HepG2 (cell line): Measurements from ENCODE around the gene DCK. TPM values are rescaled to one million over a fixed set of nuclear protein-coding genes. Genes with fewer than 3 reads are reported as not detected.

Experiments
- ARID3A ChIP-seq: IDR thresholded peaks from 2 replicates; pipeline ENCODE4 v1.6.1; 2012; ENCODE audit warnings: low read depth, low read length, improper control_type of control experiment
- FOXK1 ChIP-seq: sonication (generic); formaldehyde crosslinking; IDR thresholded peaks from 2 replicates; pipeline ENCODE4 v1.4.0; 2020; ENCODE audit warnings: low read depth, missing genetic modification reagents, borderline replicate concordance
- GABPA ChIP-seq, 2 experiments: IDR thresholded peaks; 2 replicates each; pipeline ENCODE4 v1.6.1; 2011 to 2016; ENCODE audit warnings: low read depth in 2 of 2, low read length in 1 of 2, missing biosample characterization in 1 of 2, missing genetic modification characterization in 1 of 2
- GATAD2A ChIP-seq: IDR thresholded peaks from 2 replicates; pipeline ENCODE4 v1.6.1; 2016
- GFI1 ChIP-seq: sonication (generic); formaldehyde crosslinking; IDR thresholded peaks from 2 replicates; pipeline ENCODE4 v1.5.0; 2020; ENCODE audit warnings: missing genetic modification reagents, mild to moderate bottlenecking, borderline replicate concordance
- HDAC1 ChIP-seq: sonication (generic); formaldehyde crosslinking; IDR thresholded peaks from 2 replicates; pipeline ENCODE4 v1.5.1; 2020; ENCODE audit warnings: mild to moderate bottlenecking, missing genetic modification reagents
- HDAC2 ChIP-seq: sonication (generic); formaldehyde crosslinking; IDR thresholded peaks from 2 replicates; pipeline ENCODE4 v1.4.0; 2020; ENCODE audit warnings: missing genetic modification reagents
- HMG20B ChIP-seq: conservative IDR thresholded peaks from 2 replicates; pipeline ENCODE4 v1.6.1; 2016; ENCODE audit warnings: missing genetic modification reagents, missing compliant biosample characterization
- KLF6 ChIP-seq: IDR thresholded peaks from 2 replicates; pipeline ENCODE4 v1.8.0; 2016; ENCODE audit warnings: missing biosample characterization, missing genetic modification reagents
- MTA3 ChIP-seq: sonication (generic); formaldehyde crosslinking; IDR thresholded peaks from 2 replicates; pipeline ENCODE4 v1.4.0; 2020; ENCODE audit warnings: missing genetic modification reagents
- NFE2 ChIP-seq: sonication (generic); formaldehyde crosslinking; IDR thresholded peaks from 2 replicates; pipeline ENCODE4 v1.4.0; 2020; ENCODE audit warnings: missing genetic modification reagents
- NFE2L2 ChIP-seq: fragments of 150-350 bp; IDR thresholded peaks from 2 replicates; pipeline ENCODE4 v1.6.1; 2014; ENCODE audit warnings: low read length
- RCOR2 ChIP-seq: IDR thresholded peaks from 2 replicates; pipeline ENCODE4 v1.6.1; 2016; ENCODE audit warnings: missing biosample characterization, missing genetic modification reagents
- TARDBP ChIP-seq: sonication (generic); formaldehyde crosslinking; IDR thresholded peaks from 2 replicates; pipeline ENCODE4 v1.8.0; 2022; ENCODE audit warnings: mild to moderate bottlenecking, missing genetic modification reagents
- ZBTB20 ChIP-seq: sonication (generic); formaldehyde crosslinking; IDR thresholded peaks from 2 replicates; pipeline ENCODE4 v1.8.1; 2023; ENCODE audit warnings: missing genetic modification reagents, low read depth, mild to moderate bottlenecking, borderline replicate concordance
- ZFP41 ChIP-seq: sonication (generic); formaldehyde crosslinking; IDR thresholded peaks from 2 replicates; pipeline ENCODE4 v1.4.0; 2020; ENCODE audit warnings: mild to moderate bottlenecking, missing genetic modification reagents, borderline replicate concordance
- ZNF333 ChIP-seq: sonication (generic); formaldehyde crosslinking; IDR thresholded peaks from 2 replicates; pipeline ENCODE4 v1.4.0; 2020; ENCODE audit warnings: mild to moderate bottlenecking, missing genetic modification reagents, borderline replicate concordance
- ZNF562 ChIP-seq: sonication (generic); formaldehyde crosslinking; IDR thresholded peaks from 2 replicates; pipeline ENCODE4 v1.8.0; 2022; ENCODE audit warnings: missing genetic modification reagents, borderline replicate concordance
- ZNF792 ChIP-seq: IDR thresholded peaks from 2 replicates; pipeline ENCODE4 v1.6.1; 2016
- polyA plus RNA-seq, 8 experiments: library from polyadenylated mRNA; depleted of rRNA in 3 of 8; stranded (reverse) in 7 of 8; unstranded in 1 of 8; fragments of >200 nt; fragmentation: Illumina TruSeq in 4 of 8; extraction: Trizol in 4 of 8; gene quantifications; 2 replicates each; pipeline versions ENCODE4 v1.2.1 to v1.2.3, GENCODE V29; 2011 to 2016; ENCODE audit warnings: low read depth in 4 of 8, missing spikeins in 1 of 8, mixed read lengths in 1 of 8; ENCODE audit not compliant: insufficient read depth in 1 of 8
- total RNA-seq, 5 experiments: library from RNA; depleted of rRNA; stranded (reverse); fragments of >200 nt; fragmentation: Illumina TruSeq; extraction: Trizol; gene quantifications; 2 replicates each; pipeline ENCODE4 v1.2.3, GENCODE V29; 2016; ENCODE audit warnings: low read depth in 1 of 5
- TF ChIP-seq, protein P1 (sequence below): sonication (generic); formaldehyde crosslinking; IDR thresholded peaks from 2 replicates; pipeline ENCODE4 v1.5.1; 2020; ENCODE audit warnings: mild to moderate bottlenecking, missing genetic modification reagents, borderline replicate concordance
- TF ChIP-seq, protein P2 (sequence below), 2 experiments: fragments of 450-650 bp in 1 of 2; sonication (generic) in 1 of 2; formaldehyde crosslinking; IDR thresholded peaks; 2 replicates each; pipeline versions ENCODE4 v1.5.0 to v1.8.0; 2020 to 2022; ENCODE audit warnings: mild to moderate bottlenecking in 1 of 2, missing genetic modification reagents in 1 of 2

The DCK gene
- total and polyA plus RNA-seq, 2 of the 13 experiments (the other 11 are each of a cell fraction or from before 2014, with no cell fraction given), result 5.7 to 21.8 TPM

DNA sequence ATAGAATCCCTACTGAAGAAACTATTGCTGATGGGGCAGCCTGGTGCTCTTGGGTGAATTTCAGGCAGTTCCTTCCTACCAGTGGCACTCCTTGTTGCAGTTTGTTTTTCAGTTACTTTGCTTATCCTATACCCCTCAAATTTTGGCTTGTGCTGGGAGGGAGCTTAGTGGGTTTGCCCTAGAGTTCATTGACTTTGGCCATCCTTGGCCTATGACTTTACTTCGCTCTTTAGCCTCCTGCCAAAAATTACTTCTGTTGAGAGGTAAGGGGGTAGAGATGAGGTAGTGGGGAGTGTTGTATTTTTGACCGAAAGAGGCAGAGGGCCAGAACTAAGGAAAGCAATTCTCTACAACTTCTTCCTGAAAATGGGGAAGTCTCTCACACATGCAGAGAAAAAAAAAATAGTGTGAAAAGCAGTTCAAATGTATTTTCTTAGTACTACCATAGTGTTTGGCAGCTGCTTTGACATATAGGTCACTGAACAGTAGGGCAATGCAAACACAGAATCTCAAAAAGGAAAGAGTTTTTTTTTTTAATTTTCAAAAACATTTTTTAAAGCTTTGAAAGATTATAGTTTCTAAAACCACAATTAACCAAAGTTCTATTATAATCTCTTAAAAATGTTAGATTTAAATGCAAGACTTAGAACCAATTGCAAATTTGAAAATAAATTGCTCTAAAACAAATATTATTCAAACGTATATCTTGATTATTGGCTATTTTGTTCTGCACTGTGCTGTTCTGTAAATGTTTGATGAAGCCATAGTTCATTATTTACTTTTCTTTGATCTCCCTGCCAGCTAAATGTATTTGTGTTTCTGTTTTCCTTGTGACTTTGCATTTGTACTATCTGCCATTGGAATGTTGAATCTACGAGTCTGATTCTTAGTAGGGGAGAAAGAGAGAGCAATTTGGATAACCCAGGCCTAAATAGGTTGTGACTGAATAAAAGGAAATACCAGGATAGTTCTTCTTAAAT lies 73.6 kb downstream of the DCK start (continued):
- TF ChIP-seq, protein P1, sequence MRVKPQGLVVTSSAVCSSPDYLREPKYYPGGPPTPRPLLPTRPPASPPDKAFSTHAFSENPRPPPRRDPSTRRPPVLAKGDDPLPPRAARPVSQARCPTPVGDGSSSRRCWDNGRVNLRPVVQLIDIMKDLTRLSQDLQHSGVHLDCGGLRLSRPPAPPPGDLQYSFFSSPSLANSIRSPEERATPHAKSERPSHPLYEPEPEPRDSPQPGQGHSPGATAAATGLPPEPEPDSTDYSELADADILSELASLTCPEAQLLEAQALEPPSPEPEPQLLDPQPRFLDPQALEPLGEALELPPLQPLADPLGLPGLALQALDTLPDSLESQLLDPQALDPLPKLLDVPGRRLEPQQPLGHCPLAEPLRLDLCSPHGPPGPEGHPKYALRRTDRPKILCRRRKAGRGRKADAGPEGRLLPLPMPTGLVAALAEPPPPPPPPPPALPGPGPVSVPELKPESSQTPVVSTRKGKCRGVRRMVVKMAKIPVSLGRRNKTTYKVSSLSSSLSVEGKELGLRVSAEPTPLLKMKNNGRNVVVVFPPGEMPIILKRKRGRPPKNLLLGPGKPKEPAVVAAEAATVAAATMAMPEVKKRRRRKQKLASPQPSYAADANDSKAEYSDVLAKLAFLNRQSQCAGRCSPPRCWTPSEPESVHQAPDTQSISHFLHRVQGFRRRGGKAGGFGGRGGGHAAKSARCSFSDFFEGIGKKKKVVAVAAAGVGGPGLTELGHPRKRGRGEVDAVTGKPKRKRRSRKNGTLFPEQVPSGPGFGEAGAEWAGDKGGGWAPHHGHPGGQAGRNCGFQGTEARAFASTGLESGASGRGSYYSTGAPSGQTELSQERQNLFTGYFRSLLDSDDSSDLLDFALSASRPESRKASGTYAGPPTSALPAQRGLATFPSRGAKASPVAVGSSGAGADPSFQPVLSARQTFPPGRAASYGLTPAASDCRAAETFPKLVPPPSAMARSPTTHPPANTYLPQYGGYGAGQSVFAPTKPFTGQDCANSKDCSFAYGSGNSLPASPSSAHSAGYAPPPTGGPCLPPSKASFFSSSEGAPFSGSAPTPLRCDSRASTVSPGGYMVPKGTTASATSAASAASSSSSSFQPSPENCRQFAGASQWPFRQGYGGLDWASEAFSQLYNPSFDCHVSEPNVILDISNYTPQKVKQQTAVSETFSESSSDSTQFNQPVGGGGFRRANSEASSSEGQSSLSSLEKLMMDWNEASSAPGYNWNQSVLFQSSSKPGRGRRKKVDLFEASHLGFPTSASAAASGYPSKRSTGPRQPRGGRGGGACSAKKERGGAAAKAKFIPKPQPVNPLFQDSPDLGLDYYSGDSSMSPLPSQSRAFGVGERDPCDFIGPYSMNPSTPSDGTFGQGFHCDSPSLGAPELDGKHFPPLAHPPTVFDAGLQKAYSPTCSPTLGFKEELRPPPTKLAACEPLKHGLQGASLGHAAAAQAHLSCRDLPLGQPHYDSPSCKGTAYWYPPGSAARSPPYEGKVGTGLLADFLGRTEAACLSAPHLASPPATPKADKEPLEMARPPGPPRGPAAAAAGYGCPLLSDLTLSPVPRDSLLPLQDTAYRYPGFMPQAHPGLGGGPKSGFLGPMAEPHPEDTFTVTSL, result peak; percentile 72; the same call in 1 of the 2 replicates
- TF ChIP-seq GFI1 (CRISPR knock-in tag), result peak; percentile 70
- TF ChIP-seq ZFP41 (CRISPR knock-in tag), result no peak
- peak; percentile 36; the same call in 1 of the 2 replicates for TF ChIP-seq FOXK1 (CRISPR knock-in tag)
- TF ChIP-seq GABPA (IDR thresholded peaks at IDR 0.05; ENCODE audit: low read depth, low read length), result no peak
- 0 out of 2 replicates have a peak, but pooled peaks have one; percentile 23 for TF ChIP-seq GABPA (CRISPR knock-in tag; IDR thresholded peaks at IDR 0.05; ENCODE audit: low read depth)
- 0 out of 2 replicates have a peak, but pooled peaks have one; percentile 43 for TF ChIP-seq HDAC1 (CRISPR knock-in tag)
- peak; percentile 83 for TF ChIP-seq NFE2L2
- TF ChIP-seq ARID3A, result peak; percentile 96
- peak; percentile 47; the same call in 1 of the 2 replicates for TF ChIP-seq TARDBP
- 0 out of 2 replicates have a peak, but pooled peaks have one; percentile 26 for TF ChIP-seq KLF6 (CRISPR knock-in tag)
- peak; percentile 96; the same call in 1 of the 2 replicates for TF ChIP-seq ZBTB20 (CRISPR knock-in tag)
- peak; percentile 81 for TF ChIP-seq HDAC2
- TF ChIP-seq ZNF792 (CRISPR knock-in tag), result 0 out of 2 replicates have a peak, but pooled peaks have one; percentile 21
- no peak for TF ChIP-seq ZNF333 (CRISPR knock-in tag)
- TF ChIP-seq ZNF562, result no peak
- TF ChIP-seq MTA3 (CRISPR knock-in tag), result no peak
- peak; percentile 80 for TF ChIP-seq GATAD2A
- 0 out of 2 replicates have a peak, but pooled peaks have one; percentile 35 for TF ChIP-seq HMG20B (CRISPR knock-in tag)
- peak; percentile 68; the same call in 1 of the 2 replicates for TF ChIP-seq NFE2 (CRISPR knock-in tag)
- TF ChIP-seq, protein P2, sequence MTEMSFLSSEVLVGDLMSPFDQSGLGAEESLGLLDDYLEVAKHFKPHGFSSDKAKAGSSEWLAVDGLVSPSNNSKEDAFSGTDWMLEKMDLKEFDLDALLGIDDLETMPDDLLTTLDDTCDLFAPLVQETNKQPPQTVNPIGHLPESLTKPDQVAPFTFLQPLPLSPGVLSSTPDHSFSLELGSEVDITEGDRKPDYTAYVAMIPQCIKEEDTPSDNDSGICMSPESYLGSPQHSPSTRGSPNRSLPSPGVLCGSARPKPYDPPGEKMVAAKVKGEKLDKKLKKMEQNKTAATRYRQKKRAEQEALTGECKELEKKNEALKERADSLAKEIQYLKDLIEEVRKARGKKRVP (CRISPR knock-in tag; IDR thresholded peaks at IDR 0.05), result no peak
- TF ChIP-seq RCOR2 (CRISPR knock-in tag), result peak; percentile 36; the same call in 1 of the 2 replicates
